ENCODE data around the gene NEK3.

DNA sequence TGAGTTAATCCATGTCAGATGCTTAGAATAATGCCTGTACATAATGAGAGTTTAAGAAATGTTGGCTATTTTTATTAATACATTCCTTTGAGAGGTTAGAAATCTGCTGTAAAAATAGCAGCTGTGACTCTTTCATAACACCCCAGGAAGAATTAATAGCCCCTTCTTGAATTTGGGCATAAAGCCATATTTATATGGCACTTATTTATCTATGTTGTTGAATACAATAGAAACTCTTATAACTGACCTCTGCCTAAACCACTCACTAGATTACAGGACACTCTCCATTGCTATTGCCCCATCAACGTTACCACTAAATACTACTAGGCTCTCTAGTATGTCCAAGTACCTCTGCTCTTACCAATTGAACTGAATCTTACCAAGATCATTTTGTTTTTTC is 46.8 kb downstream of the NEK3 start:
- TF ChIP-seq, protein P1, sequence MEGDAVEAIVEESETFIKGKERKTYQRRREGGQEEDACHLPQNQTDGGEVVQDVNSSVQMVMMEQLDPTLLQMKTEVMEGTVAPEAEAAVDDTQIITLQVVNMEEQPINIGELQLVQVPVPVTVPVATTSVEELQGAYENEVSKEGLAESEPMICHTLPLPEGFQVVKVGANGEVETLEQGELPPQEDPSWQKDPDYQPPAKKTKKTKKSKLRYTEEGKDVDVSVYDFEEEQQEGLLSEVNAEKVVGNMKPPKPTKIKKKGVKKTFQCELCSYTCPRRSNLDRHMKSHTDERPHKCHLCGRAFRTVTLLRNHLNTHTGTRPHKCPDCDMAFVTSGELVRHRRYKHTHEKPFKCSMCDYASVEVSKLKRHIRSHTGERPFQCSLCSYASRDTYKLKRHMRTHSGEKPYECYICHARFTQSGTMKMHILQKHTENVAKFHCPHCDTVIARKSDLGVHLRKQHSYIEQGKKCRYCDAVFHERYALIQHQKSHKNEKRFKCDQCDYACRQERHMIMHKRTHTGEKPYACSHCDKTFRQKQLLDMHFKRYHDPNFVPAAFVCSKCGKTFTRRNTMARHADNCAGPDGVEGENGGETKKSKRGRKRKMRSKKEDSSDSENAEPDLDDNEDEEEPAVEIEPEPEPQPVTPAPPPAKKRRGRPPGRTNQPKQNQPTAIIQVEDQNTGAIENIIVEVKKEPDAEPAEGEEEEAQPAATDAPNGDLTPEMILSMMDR (IDR thresholded peaks at IDR 0.05), result no peak
- TF ChIP-seq POLR2A (IDR thresholded peaks at IDR 0.05) (no peak), POLR2AphosphoS5 (IDR thresholded peaks at IDR 0.05; ENCODE audit: insufficient read depth in 1 of 2, low read depth in 1 of 2) (no peak)

Measured in vagina (tissue), 2 donors.